Measurements from ENCODE around the gene DISP2. TPM values are rescaled to one million over a fixed set of nuclear protein-coding genes. Genes with fewer than 3 reads are reported as not detected.

Gene DISP2
- total RNA-seq, 1 experiment from 2014 or later, result 4.6 TPM

DNA sequence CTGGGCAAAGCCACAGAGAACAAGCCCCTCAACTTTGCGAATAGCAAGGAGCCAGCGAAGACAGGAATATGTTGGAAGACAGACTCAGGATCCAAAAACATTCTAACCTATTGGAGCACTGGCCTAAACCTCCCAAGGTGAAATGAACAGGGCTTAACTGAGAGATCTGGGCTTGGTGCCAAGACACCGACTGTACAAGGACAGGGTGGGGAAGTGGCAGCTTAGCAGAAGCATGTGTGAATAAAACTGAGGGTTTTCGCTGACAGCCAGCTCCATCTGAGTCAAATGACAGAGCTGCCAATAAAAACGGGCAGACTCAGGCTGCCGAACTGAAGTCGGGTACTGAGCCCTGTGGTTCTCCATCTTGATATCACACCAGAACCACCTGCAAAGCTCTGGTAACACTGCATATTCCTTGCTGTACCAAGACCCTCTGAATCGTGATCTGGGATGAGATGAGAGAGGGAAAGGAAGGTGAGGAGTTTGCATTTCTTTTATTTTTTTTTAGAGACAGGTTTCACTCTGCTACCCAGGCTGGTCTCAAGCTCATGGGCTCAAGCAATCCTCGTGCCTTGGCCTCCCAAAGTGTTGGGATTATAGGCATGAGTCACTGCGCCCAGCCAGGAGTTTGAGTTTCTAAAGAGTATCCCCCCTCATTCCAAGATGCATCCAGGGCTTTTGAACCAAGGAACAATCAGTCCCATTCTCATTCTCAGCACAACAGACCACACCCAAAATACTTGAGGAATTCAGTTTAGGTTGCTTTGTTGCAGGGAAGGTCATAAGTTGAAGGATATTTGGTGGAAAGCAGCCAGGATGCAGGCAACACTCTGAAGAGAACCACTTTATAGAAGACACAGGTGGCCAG is 44.3 kb upstream of the DISP2 start:
- no peak overlapping the region for H3K27ac Mint-ChIP-seq (ENCODE audit: unreplicated experiment)
- H3K36me3 Mint-ChIP-seq (ENCODE audit: insufficient read depth, unreplicated experiment), result no peaks in the 10 kb centered on the region
- no peak for DNase-seq
- intact Hi-C loops (cut with micrococcal nuclease; ENCODE audit: unreplicated experiment), result no loop called here
- H3K4me1 Mint-ChIP-seq (ENCODE audit: low read depth, unreplicated experiment), result no peaks in the 10 kb centered on the region
- no peak for TF ChIP-seq CTCF (IDR thresholded peaks at IDR 0.05; ENCODE audit: insufficient read depth in 1 of 2, low read depth in 1 of 2, low read length in 1 of 2, severe bottlenecking in 1 of 2, unreplicated experiment in 1 of 2)
- ChIA-PET POLR2A (interaction anchor here (0.5 kb wide), 1 partner anchor 226 kb away, joined by 3 read pairs; no protein-coding TSS in a partner anchor), CTCF (interaction anchor here (1.3 kb wide), 1 partner anchor 24 kb away, joined by 5 read pairs; no protein-coding TSS in a partner anchor)
- H3K9me3 Mint-ChIP-seq (ENCODE audit: unreplicated experiment), result no peaks in the 10 kb centered on the region
- Histone ChIP-seq H3K9me3 (no peaks in the 10 kb centered on the region), H3K4me1 (no peaks in the 10 kb centered on the region), H3K4me3 (ENCODE audit: low read depth, low read length) (no peak overlapping the region), H3K36me3 (ENCODE audit: control insufficient read depth, insufficient read depth, low read length) (no peaks in the 10 kb centered on the region), H3K27me3 (replicated peaks; ENCODE audit: control insufficient read depth, insufficient read depth, low read length) (no peaks in the 10 kb centered on the region)
- BruUV-seq (replicated peaks), result no TSS peak
- peaks cover 12% of the 10 kb centered on the region for H3K27me3 Mint-ChIP-seq (ENCODE audit: insufficient read depth, unreplicated experiment)
- no peak overlapping the region for H3K4me3 Mint-ChIP-seq (ENCODE audit: unreplicated experiment)

DNA sequence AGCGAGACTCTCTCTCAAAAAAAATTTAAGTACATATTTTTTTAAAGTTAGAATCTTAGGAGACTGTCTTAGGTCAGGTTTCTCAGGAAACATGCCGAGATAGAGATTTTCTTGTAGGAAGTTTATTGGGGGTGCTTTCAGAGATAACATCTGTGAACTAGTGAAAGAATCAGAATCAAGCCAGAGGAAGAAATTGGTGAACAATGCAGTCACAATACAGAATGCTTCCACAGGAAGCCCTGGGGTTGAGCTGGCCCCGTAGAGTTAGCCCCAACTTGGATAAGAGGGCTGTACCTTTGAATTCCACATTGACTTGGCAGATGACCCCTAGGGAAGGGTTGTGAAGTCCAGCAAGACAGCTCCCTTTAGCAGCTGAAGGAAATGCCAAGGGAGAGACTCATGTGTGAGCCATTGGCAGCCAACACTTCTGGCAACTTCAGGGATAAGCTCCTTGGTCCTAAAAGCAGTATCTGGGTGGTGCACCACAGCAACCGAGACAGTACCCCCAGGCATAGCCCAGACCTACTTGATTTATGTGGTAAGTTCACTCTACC is 43.2 kb upstream of the DISP2 start:
- Histone ChIP-seq H3K4me3 (ENCODE audit: low read depth, low read length) (no peak overlapping the region), H3K4me1 (no peaks in the 10 kb centered on the region), H3K27me3 (replicated peaks; ENCODE audit: control insufficient read depth, insufficient read depth, low read length) (no peaks in the 10 kb centered on the region), H3K9me3 (no peaks in the 10 kb centered on the region), H3K36me3 (ENCODE audit: control insufficient read depth, insufficient read depth, low read length) (no peaks in the 10 kb centered on the region)
- intact Hi-C loops (cut with micrococcal nuclease; ENCODE audit: unreplicated experiment), result no loop called here
- Mint-ChIP-seq H3K4me1 (ENCODE audit: low read depth, unreplicated experiment) (peaks cover under 1% of the 10 kb centered on the region), H3K9me3 (ENCODE audit: unreplicated experiment) (no peaks in the 10 kb centered on the region), H3K4me3 (ENCODE audit: unreplicated experiment) (no peak overlapping the region), H3K36me3 (ENCODE audit: insufficient read depth, unreplicated experiment) (no peaks in the 10 kb centered on the region), H3K27me3 (ENCODE audit: insufficient read depth, unreplicated experiment) (peaks cover 12% of the 10 kb centered on the region), H3K27ac (ENCODE audit: unreplicated experiment) (no peak overlapping the region)
- ChIA-PET POLR2A (no interaction called here), CTCF (no interaction called here)
- no peak for TF ChIP-seq CTCF (IDR thresholded peaks at IDR 0.05; ENCODE audit: insufficient read depth in 1 of 2, low read depth in 1 of 2, low read length in 1 of 2, severe bottlenecking in 1 of 2, unreplicated experiment in 1 of 2)
- BruUV-seq (replicated peaks), result no TSS peak
- DNase-seq, result no peak

GRCh38 chr15:40316931-40317330 is 41.1 kb upstream of the DISP2 start:
- no peaks in the 10 kb centered on the region for H3K27me3 ChIP-seq (replicated peaks; ENCODE audit: control insufficient read depth, insufficient read depth, low read length)
- H3K36me3 Mint-ChIP-seq (ENCODE audit: insufficient read depth, unreplicated experiment), result no peaks in the 10 kb centered on the region
- H3K36me3 ChIP-seq (ENCODE audit: control insufficient read depth, insufficient read depth, low read length), result no peaks in the 10 kb centered on the region
- intact Hi-C loops (cut with micrococcal nuclease; ENCODE audit: unreplicated experiment), result no loop called here
- H3K4me3 ChIP-seq (ENCODE audit: low read depth, low read length), result no peak overlapping the region
- no peaks in the 10 kb centered on the region for H3K9me3 Mint-ChIP-seq (ENCODE audit: unreplicated experiment)
- no peaks in the 10 kb centered on the region for H3K9me3 ChIP-seq
- ChIA-PET POLR2A (no interaction called here), CTCF (no interaction called here)
- peaks cover 12% of the 10 kb centered on the region for H3K27me3 Mint-ChIP-seq (ENCODE audit: insufficient read depth, unreplicated experiment)
- BruUV-seq (replicated peaks), result no TSS peak
- peaks cover 16% of the 10 kb centered on the region for H3K4me1 Mint-ChIP-seq (ENCODE audit: low read depth, unreplicated experiment)
- H3K4me3 Mint-ChIP-seq (ENCODE audit: unreplicated experiment), result no peak overlapping the region
- H3K4me1 ChIP-seq, result peaks cover 10% of the 10 kb centered on the region; the same call in 1 of the 2 replicates
- no peak for DNase-seq
- H3K27ac Mint-ChIP-seq (ENCODE audit: unreplicated experiment), result no peak overlapping the region
- no peak for TF ChIP-seq CTCF (IDR thresholded peaks at IDR 0.05; ENCODE audit: insufficient read depth in 1 of 2, low read depth in 1 of 2, low read length in 1 of 2, severe bottlenecking in 1 of 2, unreplicated experiment in 1 of 2)
